Natural killer cell treated with Interleukin-12 subunit alpha and Interleukin-12 subunit beta and Interleukin-15 and Interleukin-18, amount 100 ng/mL, for 72 hours (primary cell): ENCODE measurements around the gene STAT5A. TPM values are rescaled to one million over a fixed set of nuclear protein-coding genes. Genes with fewer than 3 reads are reported as not detected.
"Not testable (repeated sequence)": the region's sequence is repeated elsewhere in the genome, so short reads cannot be mapped to it uniquely, and the experiment has no call there.

Source experiments
- ATAC-seq, 2 donors: fragments of 150-1000 bp; cut with Tn5 transposase in 1 of 2; sonication (Bioruptor Pico), chemical (Tn5 transposase) in 1 of 2; 2 replicates each; pipeline ENCODE4 v1.10.0; 2021
- DNase-seq: peaks from one replicate; pipeline ENCODE4 v3.0.0; 2022; ENCODE audit warnings: low spot score
- H3K27ac Mint-ChIP-seq, 2 donors: 1 replicate in 1 of 2; 2 replicates in 1 of 2; pipeline ENCODE4 v1.8.0; 2022; ENCODE audit warnings: mixed read lengths in 2 of 2, mild to moderate bottlenecking in 1 of 2, moderate library complexity in 1 of 2
- H3K27me3 Mint-ChIP-seq, 2 donors: 1 replicate in 1 of 2; 2 replicates in 1 of 2; pipeline ENCODE4 v1.8.0; 2022; ENCODE audit warnings: mixed read lengths in 2 of 2
- H3K36me3 Mint-ChIP-seq: one replicate; pipeline ENCODE4 v1.8.0; 2022; ENCODE audit warnings: mixed read lengths
- H3K4me1 Mint-ChIP-seq, 2 donors: 1 replicate in 1 of 2; 2 replicates in 1 of 2; pipeline ENCODE4 v1.8.0; 2022; ENCODE audit warnings: low read depth in 2 of 2, mixed read lengths in 2 of 2, mild to moderate bottlenecking in 1 of 2
- H3K4me3 Mint-ChIP-seq: one replicate; pipeline ENCODE4 v1.8.0; 2022; ENCODE audit warnings: mixed read lengths
- H3K9me3 Mint-ChIP-seq: 2 replicates; pipeline ENCODE4 v1.8.0; 2022; ENCODE audit warnings: mixed read lengths
- total RNA-seq, 2 donors: library from RNA; stranded (reverse); gene quantifications; one replicate each; pipeline ENCODE4 v1.2.3, GENCODE V29; 2022

STAT5A gene
- total RNA-seq, 2 donors from 2014 or later, result 187 to 392 TPM

DNA sequence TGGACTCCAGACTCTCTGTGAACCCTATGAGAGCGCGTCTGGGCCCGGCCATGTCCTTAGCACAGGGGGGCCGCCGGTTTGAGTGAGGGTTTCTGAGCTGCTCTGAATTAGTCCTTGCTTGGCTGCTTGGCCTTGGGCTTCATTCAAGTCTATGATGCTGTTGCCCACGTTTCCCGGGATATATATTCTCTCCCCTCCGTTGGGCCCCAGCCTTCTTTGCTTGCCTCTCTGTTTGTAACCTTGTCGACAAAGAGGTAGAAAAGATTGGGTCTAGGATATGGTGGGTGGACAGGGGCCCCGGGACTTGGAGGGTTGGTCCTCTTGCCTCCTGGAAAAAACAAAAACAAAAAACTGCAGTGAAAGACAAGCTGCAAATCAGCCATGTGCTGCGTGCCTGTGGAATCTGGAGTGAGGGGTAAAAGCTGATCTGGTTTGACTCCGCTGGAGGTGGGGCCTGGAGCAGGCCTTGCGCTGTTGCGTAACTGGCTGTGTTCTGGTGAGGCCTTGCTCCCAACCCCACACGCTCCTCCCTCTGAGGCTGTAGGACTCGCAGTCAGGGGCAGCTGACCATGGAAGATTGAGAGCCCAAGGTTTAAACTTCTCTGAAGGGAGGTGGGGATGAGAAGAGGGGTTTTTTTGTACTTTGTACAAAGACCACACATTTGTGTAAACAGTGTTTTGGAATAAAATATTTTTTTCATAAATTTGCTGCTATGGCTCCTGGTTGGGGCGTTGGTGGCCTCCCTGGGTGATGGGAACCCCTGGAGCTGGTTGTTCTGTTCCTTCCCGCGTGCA, 23.1 kb downstream of the STAT5A start:
- Mint-ChIP-seq H3K4me1 (peaks cover 17 to 46% of the 10 kb centered on the region in 2 donors), H3K36me3 (no peaks in the 10 kb centered on the region), H3K27me3 (no peaks in the 10 kb centered on the region), H3K4me3 (peak overlapping the region; percentile 17), H3K27ac (peak overlapping the region; percentile 67 to 85), H3K9me3 (no peaks in the 10 kb centered on the region)
- DNase-seq (no peak), ATAC-seq (no peak)

DNA sequence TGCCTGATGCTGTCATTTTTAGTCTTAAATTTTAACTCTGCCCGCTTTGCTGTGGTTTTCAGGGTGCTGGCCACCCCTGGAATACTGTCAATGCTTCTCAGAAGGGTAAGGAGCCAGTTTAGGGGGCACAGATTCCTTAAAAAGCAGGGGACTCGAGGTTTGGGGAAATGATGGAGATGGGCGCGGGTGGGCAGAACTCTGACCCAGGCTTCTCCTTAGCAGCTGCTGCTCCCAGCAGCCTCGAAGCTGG, 23.7 kb downstream of the STAT5A start:
- DNase-seq, result no peak
- Mint-ChIP-seq H3K4me3 (peak overlapping the region; percentile 17), H3K36me3 (no peaks in the 10 kb centered on the region), H3K27ac (peak overlapping the region; percentile 67 to 85), H3K4me1 (peaks cover 17 to 45% of the 10 kb centered on the region in 2 donors), H3K9me3 (no peaks in the 10 kb centered on the region), H3K27me3 (no peaks in the 10 kb centered on the region)
- no peak for ATAC-seq

GRCh38 chr17:42312285-42313130, 24.2 kb downstream of the STAT5A start:
- H3K4me3 Mint-ChIP-seq, result no peak overlapping the region
- peak overlapping the region; percentile 67 to 85 for H3K27ac Mint-ChIP-seq
- H3K9me3 Mint-ChIP-seq, result no peaks in the 10 kb centered on the region
- ATAC-seq, result peak; percentile 82 to 84
- peaks cover 17 to 42% of the 10 kb centered on the region in 2 donors for H3K4me1 Mint-ChIP-seq
- no peaks in the 10 kb centered on the region for H3K27me3 Mint-ChIP-seq
- DNase-seq, result peak; percentile 77
- no peaks in the 10 kb centered on the region for H3K36me3 Mint-ChIP-seq

GRCh38 chr17:42313389-42313772, 25.1 kb downstream of the STAT5A start:
- Mint-ChIP-seq H3K36me3 (no peaks in the 10 kb centered on the region), H3K4me3 (no peak overlapping the region), H3K27me3 (no peaks in the 10 kb centered on the region), H3K4me1 (peaks cover 17 to 40% of the 10 kb centered on the region in 2 donors), H3K27ac (peak overlapping the region in 1 of 2 donors; percentile 4), H3K9me3 (no peaks in the 10 kb centered on the region)
- ATAC-seq (no peak), DNase-seq (no peak)

DNA sequence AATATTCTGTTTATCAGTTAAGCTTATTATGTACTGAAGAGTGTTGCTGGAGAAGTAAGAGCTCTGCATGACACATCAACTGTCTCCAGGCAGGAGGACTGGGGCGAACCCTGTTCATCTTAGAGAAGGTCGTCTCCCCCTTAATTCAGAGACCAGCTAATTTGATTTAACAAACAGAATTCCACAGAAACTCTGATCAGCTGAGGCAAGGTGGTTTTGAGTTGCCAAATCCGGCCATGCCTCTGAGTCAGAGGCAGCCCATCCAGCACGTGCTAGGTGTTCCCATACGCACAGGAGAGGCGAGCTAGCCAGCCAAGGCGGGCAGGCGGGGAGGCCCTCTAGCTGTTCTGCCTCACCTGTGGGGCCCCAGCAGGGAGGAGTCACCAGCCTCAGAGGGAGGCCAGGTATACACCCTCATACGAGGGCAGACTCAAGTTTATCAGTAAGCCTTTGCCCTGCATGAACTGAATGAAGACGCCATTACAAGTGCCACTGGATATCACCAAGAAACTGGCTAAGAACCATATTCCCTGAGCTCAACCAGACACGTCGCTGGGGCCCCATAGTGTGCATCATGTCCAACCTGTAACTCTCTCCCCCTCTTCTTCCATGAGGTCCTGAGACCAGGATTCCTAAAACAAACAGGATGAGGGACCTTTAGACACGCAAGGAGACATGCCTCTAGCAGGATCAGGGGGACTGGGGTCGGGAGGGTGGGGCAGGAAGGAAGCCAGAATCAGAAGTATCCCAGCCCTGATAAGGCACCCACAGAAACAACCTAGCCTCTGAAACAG, 25.7 kb downstream of the STAT5A start:
- no peak for ATAC-seq
- Mint-ChIP-seq H3K9me3 (no peaks in the 10 kb centered on the region), H3K27ac (peak overlapping the region in 1 of 2 donors; percentile 4), H3K36me3 (no peaks in the 10 kb centered on the region), H3K27me3 (no peaks in the 10 kb centered on the region), H3K4me3 (no peak overlapping the region), H3K4me1 (peaks cover 17 to 39% of the 10 kb centered on the region in 2 donors)
- no peak for DNase-seq

GRCh38 chr17:42315402-42316156, 27.3 kb downstream of the STAT5A start:
- ATAC-seq, result no peak
- no peak for DNase-seq

DNA sequence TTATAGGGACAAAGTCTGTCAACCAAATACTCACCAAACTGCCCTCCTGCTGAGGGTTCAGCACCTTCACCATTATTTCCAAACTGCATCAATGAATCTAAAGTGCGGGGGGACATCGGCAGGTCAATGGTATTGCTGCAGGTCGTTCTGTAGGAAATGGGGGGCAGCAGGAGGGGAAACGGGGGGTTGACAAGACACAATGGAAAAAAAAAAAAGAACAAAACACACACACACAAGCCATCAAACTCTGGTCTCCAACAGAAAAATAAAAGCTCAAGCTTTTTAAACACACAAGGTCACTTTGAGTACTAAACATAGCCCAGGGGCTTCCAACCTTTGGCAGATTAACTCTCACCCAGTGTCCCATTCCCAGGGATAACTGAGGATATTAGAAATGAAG, 28.5 kb downstream of the STAT5A start:
- Mint-ChIP-seq H3K4me3 (no peak overlapping the region), H3K36me3 (peaks cover 11% of the 10 kb centered on the region), H3K9me3 (no peaks in the 10 kb centered on the region), H3K27me3 (no peaks in the 10 kb centered on the region), H3K27ac (peak overlapping the region; percentile 1 to 18), H3K4me1 (peaks cover 18 to 24% of the 10 kb centered on the region in 2 donors)
- DNase-seq, result no peak
- no peak for ATAC-seq

More at GRCh38 chr17:42315402-42316156, 27.3 kb downstream of the STAT5A start:
- peaks cover 26 to 36% of the 10 kb centered on the region in 2 donors for H3K4me1 Mint-ChIP-seq
- peak overlapping the region; percentile 35 to 70 for H3K27ac Mint-ChIP-seq
- H3K9me3 Mint-ChIP-seq, result no peaks in the 10 kb centered on the region
- H3K4me3 Mint-ChIP-seq, result no peak overlapping the region
- H3K27me3 Mint-ChIP-seq, result no peaks in the 10 kb centered on the region
- H3K36me3 Mint-ChIP-seq, result peaks cover 8% of the 10 kb centered on the region

DNA sequence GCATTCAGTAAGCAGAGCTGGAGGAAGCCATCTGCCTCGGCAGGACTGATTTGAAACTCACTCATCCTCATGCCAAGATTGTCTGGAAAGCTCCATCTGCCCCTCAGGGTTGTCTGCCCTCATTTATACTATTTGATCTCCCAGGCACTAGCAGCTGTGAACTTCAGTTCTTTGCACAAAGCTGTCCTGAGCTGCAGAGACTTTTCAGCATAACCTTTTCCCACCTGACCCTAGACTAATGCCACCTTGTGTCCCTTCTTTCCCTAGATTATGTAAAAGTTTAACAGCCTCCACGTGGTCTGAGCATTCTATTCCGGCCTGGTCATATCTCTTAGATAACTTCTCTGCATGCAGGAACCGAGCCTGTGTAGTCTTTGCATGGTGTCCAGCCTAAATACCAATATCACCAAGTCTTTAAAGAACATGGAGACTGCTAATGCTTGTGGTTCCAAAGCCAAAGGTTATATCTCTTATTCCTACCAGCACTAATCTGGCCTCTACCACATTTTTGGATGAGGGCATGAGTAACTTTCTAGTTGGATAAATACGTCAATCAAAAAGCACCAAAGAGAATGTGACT, 29.1 kb downstream of the STAT5A start:
- Mint-ChIP-seq H3K4me3 (no peak overlapping the region), H3K9me3 (no peaks in the 10 kb centered on the region), H3K27me3 (no peaks in the 10 kb centered on the region), H3K36me3 (peaks cover 17% of the 10 kb centered on the region), H3K4me1 (peaks cover 14 to 21% of the 10 kb centered on the region in 2 donors), H3K27ac (peak overlapping the region; percentile 1 to 18)
- ATAC-seq (no peak), DNase-seq (no peak)

DNA sequence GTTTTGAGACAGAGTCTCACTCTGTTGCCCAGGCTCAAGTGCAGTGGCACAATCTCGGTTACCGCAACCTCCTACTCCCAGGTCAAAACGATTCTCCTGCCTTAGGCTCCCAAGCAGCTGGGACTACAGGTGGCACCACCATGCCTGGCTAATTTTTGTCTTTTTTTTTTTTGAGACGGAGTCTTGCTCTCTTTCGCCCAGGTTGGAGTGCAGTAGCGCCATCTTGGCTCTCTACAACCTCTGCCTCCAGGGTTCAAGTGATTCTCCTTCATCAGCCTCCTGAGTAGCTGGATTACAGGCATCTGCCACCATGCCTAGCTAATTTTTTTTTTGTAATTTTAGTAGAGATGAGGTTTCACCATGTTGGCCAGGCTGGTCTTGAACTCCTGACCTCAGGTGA, 29.7 kb downstream of the STAT5A start:
- Mint-ChIP-seq H3K4me1 (peaks cover 20 to 24% of the 10 kb centered on the region in 2 donors), H3K36me3 (peaks cover 18% of the 10 kb centered on the region)
- H3K27ac Mint-ChIP-seq, H3K9me3 Mint-ChIP-seq, H3K27me3 Mint-ChIP-seq, H3K4me3 Mint-ChIP-seq, ATAC-seq, DNase-seq: not testable (repeated sequence)

DNA sequence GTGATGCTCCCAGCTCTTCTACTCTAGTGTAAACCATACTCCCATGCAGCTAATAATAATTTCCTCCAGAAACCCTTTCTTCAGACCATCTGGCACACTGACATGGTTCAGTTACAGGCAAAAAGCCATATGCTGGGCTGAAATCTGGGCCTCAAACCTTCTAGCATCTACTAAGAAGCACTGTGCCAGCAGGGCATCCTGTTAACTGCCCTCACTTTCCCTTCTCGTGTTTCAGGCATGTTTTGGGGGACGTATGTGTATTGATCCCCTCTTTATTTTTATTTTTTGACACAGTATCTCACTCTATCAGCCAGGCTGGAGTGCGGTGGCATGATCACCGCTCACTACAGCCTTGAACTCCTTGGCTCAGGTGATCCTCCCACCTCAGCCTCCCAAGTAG, 33.3 kb downstream of the STAT5A start:
- Mint-ChIP-seq H3K27me3 (no peaks in the 10 kb centered on the region), H3K4me1 (peaks cover 16 to 22% of the 10 kb centered on the region in 2 donors), H3K9me3 (no peaks in the 10 kb centered on the region), H3K27ac (no peak overlapping the region), H3K4me3 (no peak overlapping the region), H3K36me3 (peaks cover 18% of the 10 kb centered on the region)
- ATAC-seq (no peak), DNase-seq (no peak)

DNA sequence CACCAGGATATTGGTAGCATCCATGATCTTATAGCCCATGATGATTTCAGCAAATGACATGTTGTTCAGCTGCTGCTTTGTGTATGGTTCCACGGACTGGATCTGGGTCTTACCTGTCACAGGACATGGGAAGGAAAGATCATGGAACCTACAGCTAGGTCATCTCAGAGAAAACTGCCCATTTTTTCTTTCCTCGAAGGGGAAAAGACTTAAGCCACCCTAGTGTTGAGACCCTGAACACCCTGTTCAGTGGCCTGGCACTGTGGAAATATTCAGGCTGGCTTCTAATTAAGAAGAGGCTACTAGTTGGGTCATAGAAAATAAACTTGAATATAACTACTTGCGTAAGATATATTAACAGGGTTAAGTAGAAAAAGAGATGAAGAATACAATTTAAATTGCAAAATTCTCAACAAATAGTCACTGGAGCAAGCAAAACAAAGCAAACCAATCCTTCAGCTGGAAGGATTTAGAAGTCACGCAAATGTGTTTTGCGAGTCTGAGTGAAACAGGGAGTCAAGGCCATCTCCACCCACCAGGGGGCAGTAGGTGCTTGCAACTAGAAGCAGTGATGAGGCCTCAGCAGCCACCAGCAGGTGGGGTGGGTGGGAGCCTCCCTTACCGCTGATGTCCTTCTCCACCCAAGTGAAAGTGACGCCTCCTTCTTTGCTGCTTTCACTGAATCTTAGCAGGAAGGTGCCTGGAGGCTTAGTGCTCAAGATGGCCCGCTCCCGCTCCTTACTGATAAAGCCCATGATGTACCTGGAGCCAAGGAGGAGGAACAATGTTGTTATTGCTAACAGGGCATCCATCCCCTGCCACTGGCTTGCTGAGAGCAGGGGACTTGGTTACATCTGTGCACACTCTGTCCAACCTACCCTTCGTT, 34.3 kb downstream of the STAT5A start:
- peak; percentile 91 for DNase-seq
- Mint-ChIP-seq H3K27me3 (no peaks in the 10 kb centered on the region), H3K4me1 (peaks cover 19 to 22% of the 10 kb centered on the region in 2 donors), H3K9me3 (no peaks in the 10 kb centered on the region), H3K4me3 (no peak overlapping the region), H3K27ac (no peak overlapping the region), H3K36me3 (peaks cover 23% of the 10 kb centered on the region)
- ATAC-seq, result peak; percentile 94

GRCh38 chr17:42323268-42323773, 35.0 kb downstream of the STAT5A start:
- no peak overlapping the region for H3K4me3 Mint-ChIP-seq
- DNase-seq (no peak), ATAC-seq (no peak)
- peaks cover 19 to 22% of the 10 kb centered on the region in 2 donors for H3K4me1 Mint-ChIP-seq
- no peak overlapping the region for H3K27ac Mint-ChIP-seq
- peaks cover 23% of the 10 kb centered on the region for H3K36me3 Mint-ChIP-seq
- no peaks in the 10 kb centered on the region for H3K9me3 Mint-ChIP-seq
- H3K27me3 Mint-ChIP-seq, result no peaks in the 10 kb centered on the region
